HepG2 (cell line): Measurements from ENCODE around the gene FXYD4. TPM values are rescaled to one million over a fixed set of nuclear protein-coding genes. Genes with fewer than 3 reads are reported as not detected.
A peak's percentile ranks its signal among the peaks of the same experiment; 100 is the strongest.

Source experiments
- ATAC-seq: fragments of 200-7000 bp; cut with Tn5 transposase; 3 replicates; pipeline ENCODE4 v1.9.1; 2020; ENCODE audit warnings: mild to moderate bottlenecking, moderate library complexity
- BruUV-seq: library from RNA; stranded (reverse); fragments of 400-500 nt; replicated peaks from 2 replicates; lab custom pipeline; 2021; lab: Mats Ljungman, UMichigan
- CTCF ChIA-PET: fragments of 300-600 bp; formaldehyde crosslinking; extraction: SDS; loops from one replicate; lab custom pipeline; 2021; ENCODE audit warnings: low total read pairs, inconsistent platforms, low intra/inter-chr PET ratio; lab: Yijun Ruan, JAX
- POLR2A ChIA-PET: fragments of 350-600 bp; sonication (Branson Sonifier 250); formaldehyde crosslinking; loops from one replicate; lab custom pipeline; 2020; ENCODE audit warnings: antibody characterized with exemption, inconsistent platforms; lab: Yijun Ruan, JAX
- DNase-seq: peaks from one replicate; pipeline ENCODE4 v3.0.0-alpha.2; 2015; ENCODE audit warnings: low spot score
- FAIRE-seq: peaks from 3 replicates; lab custom pipeline; 2011; peaks lifted over from hg19 to GRCh38; lab: Jason Lieb, UNC
- H2AFZ ChIP-seq: one replicate; pipeline ENCODE4 v1.6.1; 2011; ENCODE audit warnings: low read length, inconsistent platforms
- H3K27ac ChIP-seq: fragments of 300-600 bp; 3 replicates; pipeline ENCODE4 v1.8.0; 2011; ENCODE audit warnings: mixed run types, mild to moderate bottlenecking, mixed read lengths, low read length, inconsistent platforms; ENCODE audit not compliant: insufficient read depth; ENCODE audit errors: extremely low read length
- H3K27me3 ChIP-seq, 2 experiments: fragments of 200-600 bp in 1 of 2; 2 replicates in 1 of 2; 3 replicates in 1 of 2; pipeline versions ENCODE4 v1.6.0 to v1.8.0; 2011; ENCODE audit warnings: low read length in 2 of 2, mild to moderate bottlenecking in 2 of 2, moderate library complexity in 2 of 2, inconsistent platforms in 1 of 2; ENCODE audit not compliant: insufficient read depth in 2 of 2, control insufficient read depth in 1 of 2
- H3K36me3 ChIP-seq, 2 experiments: fragments of 200-600 bp in 1 of 2; replicated peaks in 1 of 2; 2 replicates in 1 of 2; 3 replicates in 1 of 2; pipeline versions ENCODE4 v1.5.1 to v1.8.0; 2011; ENCODE audit warnings: low read length in 2 of 2, inconsistent platforms in 1 of 2; ENCODE audit not compliant: insufficient read depth in 2 of 2, control insufficient read depth in 1 of 2
- H3K4me1 ChIP-seq: 2 replicates; pipeline ENCODE4 v1.5.1; 2012; ENCODE audit warnings: low read length, inconsistent platforms; ENCODE audit not compliant: insufficient read depth
- H3K4me2 ChIP-seq: 2 replicates; pipeline ENCODE4 v1.6.0; 2011; ENCODE audit warnings: low read depth, low read length, inconsistent platforms
- H3K4me3 ChIP-seq, 3 experiments: fragments of 200-600 bp in 1 of 3; sonication (generic), shearing (Covaris generic) in 1 of 3; replicated peaks in 1 of 3; 2 replicates each; pipeline ENCODE4 v1.5.1; 2011 to 2016; ENCODE audit warnings: low read length in 3 of 3, inconsistent platforms in 2 of 3, low read depth in 2 of 3, mild to moderate bottlenecking in 2 of 3, control low read depth in 1 of 3, mixed read lengths in 1 of 3; ENCODE audit not compliant: insufficient read depth in 1 of 3
- H3K79me2 ChIP-seq: one replicate; pipeline ENCODE4 v1.6.1; 2011; ENCODE audit warnings: low read length, inconsistent platforms; ENCODE audit not compliant: insufficient read depth
- H3K9ac ChIP-seq: 2 replicates; pipeline ENCODE4 v1.6.0; 2011; ENCODE audit warnings: mild to moderate bottlenecking, low read depth, low read length, inconsistent platforms; ENCODE audit not compliant: insufficient read depth
- H3K9me3 ChIP-seq: 2 replicates; pipeline ENCODE4 v1.5.1; 2012; ENCODE audit warnings: mild to moderate bottlenecking, low read length
- H4K20me1 ChIP-seq: 2 replicates; pipeline ENCODE4 v1.6.0; 2011; ENCODE audit warnings: inconsistent platforms, mild to moderate bottlenecking, low read length, moderate library complexity; ENCODE audit not compliant: insufficient read depth
- ATF7 ChIP-seq, 2 experiments: fragments of 450-650 bp in 1 of 2; sonication (generic) in 1 of 2; formaldehyde crosslinking in 1 of 2; IDR thresholded peaks; 2 replicates each; pipeline versions ENCODE4 v1.4.0 to v1.6.1; 2016 to 2020; ENCODE audit warnings: antibody characterized with exemption in 1 of 2, mild to moderate bottlenecking in 1 of 2, missing genetic modification reagents in 1 of 2
- CEBPB ChIP-seq: IDR thresholded peaks from 2 replicates; pipeline ENCODE4 v1.6.1; 2011; ENCODE audit warnings: low read depth, low read length, improper control_type of control experiment, borderline replicate concordance
- CEBPG ChIP-seq: IDR thresholded peaks from 2 replicates; pipeline ENCODE4 v1.6.1; 2016
- EED ChIP-seq: sonication (generic); formaldehyde crosslinking; IDR thresholded peaks from 2 replicates; pipeline ENCODE4 v1.5.0; 2020; ENCODE audit warnings: mild to moderate bottlenecking, missing genetic modification reagents
- HNF4A ChIP-seq: sonication (generic); formaldehyde crosslinking; IDR thresholded peaks from 2 replicates; pipeline ENCODE4 v1.4.0; 2020; ENCODE audit warnings: missing genetic modification reagents
- JUNB ChIP-seq: sonication (generic); formaldehyde crosslinking; IDR thresholded peaks from 2 replicates; pipeline ENCODE4 v1.8.0; 2022; ENCODE audit warnings: missing genetic modification reagents, mild to moderate bottlenecking, borderline replicate concordance
- KDM6A ChIP-seq: IDR thresholded peaks from 2 replicates; pipeline ENCODE4 v1.6.1; 2016; ENCODE audit warnings: low read depth
- POGZ ChIP-seq: sonication (generic); formaldehyde crosslinking; IDR thresholded peaks from 2 replicates; pipeline ENCODE4 v1.4.0; 2020; ENCODE audit warnings: mild to moderate bottlenecking, missing genetic modification reagents
- RAD21 ChIP-seq: fragments of 450-650 bp; formaldehyde crosslinking; IDR thresholded peaks from 2 replicates; pipeline ENCODE4 v1.5.0; 2020; ENCODE audit warnings: mild to moderate bottlenecking
- TEAD3 ChIP-seq: optimal IDR thresholded peaks from 2 replicates; pipeline ENCODE3; 2016; ENCODE audit warnings: borderline replicate concordance
- ZFP36 ChIP-seq: fragments of 150-350 bp; IDR thresholded peaks from 2 replicates; pipeline ENCODE4 v1.6.1; 2018; ENCODE audit warnings: borderline replicate concordance, low read length, low read depth; ENCODE audit not compliant: partially characterized antibody
- ZNF124 ChIP-seq: sonication (generic); formaldehyde crosslinking; IDR thresholded peaks from 2 replicates; pipeline ENCODE4 v1.4.0; 2020; ENCODE audit warnings: missing genetic modification reagents
- ZNF564 ChIP-seq: sonication (generic); formaldehyde crosslinking; IDR thresholded peaks from 2 replicates; pipeline ENCODE4 v1.8.1; 2023; ENCODE audit warnings: mild to moderate bottlenecking, missing genetic modification reagents
- ZSCAN30 ChIP-seq: sonication (generic); formaldehyde crosslinking; IDR thresholded peaks from 2 replicates; pipeline ENCODE4 v1.5.0; 2020; ENCODE audit warnings: mild to moderate bottlenecking, missing genetic modification reagents
- WGBS: methylation state at CpG from one replicate; pipeline ENCODE4 v1.1.6; 2017; ENCODE audit warnings: low lambda C conversion rate; 5-methylcytosine and 5-hydroxymethylcytosine counted together
- in situ Hi-C: cut with HindIII; loops from 2 replicates; pipeline ENCODE4 v1.10.0; 2017; ENCODE audit warnings: low pct_unique_long_range_greater_than_20kb; ENCODE audit not compliant: extremely low pct_ligation_motif_present
- intact Hi-C: fragments of 100-400 bp; cut with micrococcal nuclease; formaldehyde crosslinking; loops from one replicate; pipeline ENCODE4 v1.10.0; 2022; ENCODE audit not compliant: unreplicated experiment
- polyA plus RNA-seq, 8 experiments: library from polyadenylated mRNA; depleted of rRNA in 3 of 8; stranded (reverse) in 7 of 8; unstranded in 1 of 8; fragments of >200 nt; fragmentation: Illumina TruSeq in 4 of 8; extraction: Trizol in 4 of 8; gene quantifications; 2 replicates each; pipeline versions ENCODE4 v1.2.1 to v1.2.3, GENCODE V29; 2011 to 2016; ENCODE audit warnings: low read depth in 4 of 8, missing spikeins in 1 of 8, mixed read lengths in 1 of 8; ENCODE audit not compliant: insufficient read depth in 1 of 8
- total RNA-seq, 5 experiments: library from RNA; depleted of rRNA; stranded (reverse); fragments of >200 nt; fragmentation: Illumina TruSeq; extraction: Trizol; gene quantifications; 2 replicates each; pipeline ENCODE4 v1.2.3, GENCODE V29; 2016; ENCODE audit warnings: low read depth in 1 of 5
- TF ChIP-seq, protein P1 (sequence below), 2 experiments: fragments of 450-650 bp in 1 of 2; sonication (generic) in 1 of 2; formaldehyde crosslinking; IDR thresholded peaks; 2 replicates each; pipeline versions ENCODE4 v1.5.0 to v1.8.0; 2020 to 2022; ENCODE audit warnings: mild to moderate bottlenecking in 1 of 2, missing genetic modification reagents in 1 of 2

The FXYD4 gene
- total and polyA plus RNA-seq, 2 of the 13 experiments (the other 11 are each of a cell fraction or from before 2014, with no cell fraction given), result not detected

- Histone ChIP-seq H3K36me3 (no peaks in the 10 kb centered on the region; a peak in 1 of 5 replicates), H4K20me1 (peaks cover 9% of the 10 kb centered on the region), H3K4me2 (no peak overlapping the region), H3K9ac (no peak overlapping the region), H3K4me1 (peaks cover 48% of the 10 kb centered on the region), H3K27me3 (0 out of 5 replicates have a peak, but pooled peaks cover 0 to 2% of the 10 kb centered on the region in 2 experiments), H3K9me3 (no peaks in the 10 kb centered on the region), H3K27ac (no peak overlapping the region), H3K79me2 (no peaks in the 10 kb centered on the region), H2AFZ (no peak overlapping the region), H3K4me3 (no peak overlapping the region)
- intact Hi-C loops, result no loop called here
- FAIRE-seq (peak; percentile 44), ATAC-seq (peak; percentile 14), DNase-seq (no peak)
- TF ChIP-seq KDM6A (no peak), ATF7 (IDR thresholded peaks at IDR 0.05) (no peak), ATF7 (CRISPR knock-in tag; IDR thresholded peaks at IDR 0.05) (no peak), ZNF124 (CRISPR knock-in tag) (no peak), ZSCAN30 (no peak), CEBPG (CRISPR knock-in tag) (peak; percentile 38; the same call in 1 of the 2 replicates), TEAD3 (no peak), ZNF564 (CRISPR knock-in tag) (no peak), POGZ (CRISPR knock-in tag) (no peak), CEBPB (peak; percentile 71), HNF4A (no peak), EED (CRISPR knock-in tag) (no peak), ZFP36 (no peak), RAD21 (CRISPR knock-in tag) (no peak), JUNB (CRISPR knock-in tag) (no peak)
- TF ChIP-seq, protein P1, sequence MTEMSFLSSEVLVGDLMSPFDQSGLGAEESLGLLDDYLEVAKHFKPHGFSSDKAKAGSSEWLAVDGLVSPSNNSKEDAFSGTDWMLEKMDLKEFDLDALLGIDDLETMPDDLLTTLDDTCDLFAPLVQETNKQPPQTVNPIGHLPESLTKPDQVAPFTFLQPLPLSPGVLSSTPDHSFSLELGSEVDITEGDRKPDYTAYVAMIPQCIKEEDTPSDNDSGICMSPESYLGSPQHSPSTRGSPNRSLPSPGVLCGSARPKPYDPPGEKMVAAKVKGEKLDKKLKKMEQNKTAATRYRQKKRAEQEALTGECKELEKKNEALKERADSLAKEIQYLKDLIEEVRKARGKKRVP (CRISPR knock-in tag; IDR thresholded peaks at IDR 0.05), result peak in 1 of 2 experiments; percentile 97; a peak in 2 of 4 replicates
- in situ Hi-C loops, result no loop called here
- no TSS peak for BruUV-seq
- ChIA-PET POLR2A (interaction anchor here (0.8 to 2.0 kb wide), 5 partner anchors 15 to 1583 kb away, joined by 3 to 20 read pairs (median 4); no protein-coding TSS in a partner anchor), CTCF (no interaction called here)
- 50% methylated on average over 5 of the region's 5 CpGs for WGBS
Measured at GRCh38 chr10:43380610-43381222, 9.3 kb downstream of the FXYD4 start.
